ENCODE measurements around the gene ANKFN1.

- TF ChIP-seq CTCF (conservative IDR thresholded peaks at IDR 0.05; ENCODE audit: low read length) (no peak), EZH2phosphoT487 (IDR thresholded peaks at IDR 0.05; ENCODE audit: borderline replicate concordance) (no peak)
These were observed 3.8 kb upstream of the ANKFN1 start for GRCh38 chr17:56149266-56150036.

Data from Loucy (cell line).